Measurements from ENCODE around the gene NEIL3.

DNA sequence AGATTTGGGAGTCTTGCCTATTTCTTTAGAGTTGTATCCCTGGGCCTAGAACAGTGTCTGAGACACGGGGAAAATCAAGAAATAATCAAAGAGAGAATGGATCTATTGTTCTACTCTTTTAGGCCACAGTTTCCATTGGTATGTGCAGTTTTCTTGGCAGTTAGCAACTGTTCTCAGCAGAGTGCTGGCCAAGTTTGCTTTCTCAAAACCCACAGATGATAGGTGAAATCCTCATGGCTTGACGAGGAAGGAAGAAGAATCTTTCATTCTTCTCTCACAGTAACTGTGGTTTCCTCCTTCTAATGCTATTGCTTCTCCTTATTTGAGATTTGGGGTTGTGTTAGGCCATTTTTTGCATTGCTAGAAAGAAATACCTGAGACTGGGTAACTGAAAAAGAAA lies 90.4 kb downstream of the NEIL3 start:
- TF ChIP-seq, protein P1, sequence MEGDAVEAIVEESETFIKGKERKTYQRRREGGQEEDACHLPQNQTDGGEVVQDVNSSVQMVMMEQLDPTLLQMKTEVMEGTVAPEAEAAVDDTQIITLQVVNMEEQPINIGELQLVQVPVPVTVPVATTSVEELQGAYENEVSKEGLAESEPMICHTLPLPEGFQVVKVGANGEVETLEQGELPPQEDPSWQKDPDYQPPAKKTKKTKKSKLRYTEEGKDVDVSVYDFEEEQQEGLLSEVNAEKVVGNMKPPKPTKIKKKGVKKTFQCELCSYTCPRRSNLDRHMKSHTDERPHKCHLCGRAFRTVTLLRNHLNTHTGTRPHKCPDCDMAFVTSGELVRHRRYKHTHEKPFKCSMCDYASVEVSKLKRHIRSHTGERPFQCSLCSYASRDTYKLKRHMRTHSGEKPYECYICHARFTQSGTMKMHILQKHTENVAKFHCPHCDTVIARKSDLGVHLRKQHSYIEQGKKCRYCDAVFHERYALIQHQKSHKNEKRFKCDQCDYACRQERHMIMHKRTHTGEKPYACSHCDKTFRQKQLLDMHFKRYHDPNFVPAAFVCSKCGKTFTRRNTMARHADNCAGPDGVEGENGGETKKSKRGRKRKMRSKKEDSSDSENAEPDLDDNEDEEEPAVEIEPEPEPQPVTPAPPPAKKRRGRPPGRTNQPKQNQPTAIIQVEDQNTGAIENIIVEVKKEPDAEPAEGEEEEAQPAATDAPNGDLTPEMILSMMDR (IDR thresholded peaks at IDR 0.05), result no peak
- TF ChIP-seq POLR2A (IDR thresholded peaks at IDR 0.05) (no peak), EP300 (IDR thresholded peaks at IDR 0.05) (no peak)
